SK-N-SH (cell line): ENCODE results near the gene FHOD3. TPM values are rescaled to one million over a fixed set of nuclear protein-coding genes. Genes with fewer than 3 reads are reported as not detected.

Experiments used
- CTCF ChIA-PET: fragments of 300-600, 350-600 bp; formaldehyde crosslinking; extraction: SDS; loops from one replicate; lab custom pipeline; 2021; lab: Yijun Ruan, JAX
- POLR2A ChIA-PET: fragments of 350-600 bp; sonication (Branson Sonifier 250); formaldehyde crosslinking; extraction: SDS; loops from one replicate; lab custom pipeline; 2020; ENCODE audit warnings: antibody characterized with exemption, inconsistent platforms; lab: Yijun Ruan, JAX
- DNase-seq: peaks from one replicate; pipeline ENCODE4 v3.0.0; 2012
- H2AFZ ChIP-seq: fragments of 200-600 bp; sonication (generic); 2 replicates; pipeline ENCODE4 v1.8.1; 2016; ENCODE audit warnings: antibody characterized with exemption, mild to moderate bottlenecking, low read depth
- H3F3A ChIP-seq: fragments of 200-600 bp; sonication (generic); replicated peaks from 2 replicates; pipeline ENCODE3; 2016; ENCODE audit warnings: antibody characterized with exemption, mild to moderate bottlenecking; ENCODE audit not compliant: insufficient read depth
- H3K27ac ChIP-seq, 2 experiments: fragments of 200-500 bp in 1 of 2; fragments of 200-600 bp in 1 of 2; sonication (Bioruptor generic) in 1 of 2; sonication (generic), shearing (Covaris generic) in 1 of 2; 2 replicates each; pipeline versions ENCODE4 v1.5.1 to v1.6.1; 2014 to 2016; ENCODE audit warnings: low read depth in 2 of 2, inconsistent platforms in 1 of 2, low read length in 1 of 2, mild to moderate bottlenecking in 1 of 2, mixed read lengths in 1 of 2
- H3K27me3 ChIP-seq: fragments of 200-600 bp; sonication (generic), shearing (Covaris generic); 2 replicates; pipeline ENCODE4 v1.6.1; 2016; ENCODE audit warnings: mixed run types; ENCODE audit not compliant: insufficient read depth
- H3K36me3 ChIP-seq, 2 experiments: fragments of 200-500 bp in 1 of 2; fragments of 200-600 bp in 1 of 2; sonication (Bioruptor generic) in 1 of 2; sonication (generic) in 1 of 2; replicated peaks in 1 of 2; 2 replicates each; pipeline versions ENCODE3 to v1.5.1; 2014 to 2016; ENCODE audit warnings: low read length in 1 of 2, mild to moderate bottlenecking in 1 of 2; ENCODE audit not compliant: insufficient read depth in 2 of 2, control insufficient read depth in 1 of 2
- H3K4me1 ChIP-seq, 2 experiments: fragments of 200-500 bp in 1 of 2; fragments of 200-600 bp in 1 of 2; sonication (Bioruptor generic) in 1 of 2; sonication (generic), shearing (Covaris generic) in 1 of 2; 2 replicates each; pipeline versions ENCODE4 v1.5.1 to v1.6.1; 2014 to 2016; ENCODE audit warnings: low read depth in 1 of 2, low read length in 1 of 2, mixed run types in 1 of 2; ENCODE audit not compliant: insufficient read depth in 2 of 2, control insufficient read depth in 1 of 2
- H3K4me2 ChIP-seq: fragments of 200-600 bp; sonication (generic), shearing (Covaris generic); 2 replicates; pipeline ENCODE4 v1.6.1; 2017; ENCODE audit warnings: mixed run types
- H3K4me3 ChIP-seq, 2 experiments: fragments of 200-500 bp in 1 of 2; fragments of 200-600 bp in 1 of 2; sonication (Bioruptor generic) in 1 of 2; sonication (generic), shearing (Covaris generic) in 1 of 2; 2 replicates each; pipeline versions ENCODE4 v1.5.1 to v1.8.1; 2014 to 2016; ENCODE audit warnings: low read depth in 2 of 2, inconsistent platforms in 1 of 2, low read length in 1 of 2, mild to moderate bottlenecking in 1 of 2, mixed read lengths in 1 of 2, moderate library complexity in 1 of 2
- H3K79me2 ChIP-seq: fragments of 200-600 bp; sonication (generic); 2 replicates; pipeline ENCODE4 v1.8.1; 2017; ENCODE audit warnings: mild to moderate bottlenecking; ENCODE audit not compliant: insufficient read depth
- H3K9ac ChIP-seq: fragments of 200-600 bp; sonication (generic); 2 replicates; pipeline ENCODE4 v1.6.1; 2017; ENCODE audit warnings: mixed run types
- H3K9me2 ChIP-seq: fragments of 200-600 bp; sonication (generic); 2 replicates; pipeline ENCODE4 v1.6.1; 2017; ENCODE audit warnings: mixed run types
- H3K9me3 ChIP-seq: fragments of 200-600 bp; sonication (generic); 2 replicates; pipeline ENCODE4 v1.6.1; 2017; ENCODE audit warnings: mixed run types, mild to moderate bottlenecking, moderate library complexity
- H4K20me1 ChIP-seq: fragments of 200-600 bp; sonication (generic); 2 replicates; pipeline ENCODE4 v1.6.1; 2017; ENCODE audit warnings: mild to moderate bottlenecking, mixed run types; ENCODE audit not compliant: insufficient read depth
- CHD2 ChIP-seq: fragments of 150-350 bp; IDR thresholded peaks from 2 replicates; pipeline ENCODE4 v1.6.1; 2018; ENCODE audit warnings: low read length; ENCODE audit not compliant: partially characterized antibody
- ELF1 ChIP-seq: IDR thresholded peaks from 2 replicates; pipeline ENCODE4 v1.4.0; 2012
- EP300 ChIP-seq, 2 experiments: IDR thresholded peaks; 2 replicates each; pipeline versions ENCODE4 v1.4.0 to v1.6.1; 2012; ENCODE audit warnings: borderline replicate concordance in 1 of 2, low read depth in 1 of 2, low read length in 1 of 2
- FOSL2 ChIP-seq: IDR thresholded peaks from 2 replicates; pipeline ENCODE4 v1.4.0; 2012; ENCODE audit warnings: low read depth, mild to moderate bottlenecking, moderate library complexity, borderline replicate concordance
- IRF3 ChIP-seq: fragments of 150-350 bp; IDR thresholded peaks from 2 replicates; pipeline ENCODE4 v1.6.1; 2016; ENCODE audit warnings: mild to moderate bottlenecking, low read depth, low read length
- JUND ChIP-seq: IDR thresholded peaks from 2 replicates; pipeline ENCODE4 v1.4.0; 2012
- MEF2A ChIP-seq: IDR thresholded peaks from 2 replicates; pipeline ENCODE4 v1.4.0; 2012; ENCODE audit warnings: low read depth, borderline replicate concordance
- NFIC ChIP-seq: IDR thresholded peaks from 2 replicates; pipeline ENCODE4 v1.4.0; 2012; ENCODE audit warnings: borderline replicate concordance
- NRF1 ChIP-seq: IDR thresholded peaks from 2 replicates; pipeline ENCODE4 v1.6.1; 2012; ENCODE audit warnings: low read depth, mild to moderate bottlenecking, low read length
- SIN3A ChIP-seq: IDR thresholded peaks from 2 replicates; pipeline ENCODE4 v1.6.1; 2012; ENCODE audit warnings: low read depth, mild to moderate bottlenecking, low read length, moderate library complexity, borderline replicate concordance
- USF1 ChIP-seq: IDR thresholded peaks from 2 replicates; pipeline ENCODE4 v1.4.0; 2012; ENCODE audit warnings: low read depth, borderline replicate concordance
- ZBTB33 ChIP-seq: IDR thresholded peaks from 2 replicates; pipeline ENCODE4 v1.4.0; 2012; ENCODE audit warnings: low read depth, borderline replicate concordance
- WGBS: methylation state at CpG from one replicate; pipeline ENCODE4 v1.1.6; 2017; ENCODE audit warnings: low lambda C conversion rate; 5-methylcytosine and 5-hydroxymethylcytosine counted together
- polyA plus RNA-seq, 3 experiments: library from polyadenylated mRNA; depleted of rRNA; stranded (reverse); fragments of >200 nt; gene quantifications; 2 replicates each; pipeline ENCODE4 v1.2.3, GENCODE V29; 2012

The FHOD3 gene
- polyA plus RNA-seq, 1 of the 3 experiments (the other 2 are of a cell fraction), result 10.9 TPM

GRCh38 chr18:36589857-36590543 lies 292.5 kb downstream of the FHOD3 start:
- no peaks in the 10 kb centered on the region for H3K9me3 ChIP-seq
- ChIA-PET CTCF (interaction anchor here (1.5 to 1.6 kb wide), 2 partner anchors 11 to 18 kb away, joined by 4 to 5 read pairs; no protein-coding TSS in a partner anchor), POLR2A (no interaction called here)
- no peak for DNase-seq
- no peaks in the 10 kb centered on the region for H3K79me2 ChIP-seq
- no peaks in the 10 kb centered on the region for H3K9me2 ChIP-seq
- no peaks in the 10 kb centered on the region for H3K27me3 ChIP-seq
- no peak overlapping the region; a peak in 1 of 4 replicates for H3K27ac ChIP-seq
- no peaks in the 10 kb centered on the region; a peak in 1 of 4 replicates for H3K4me1 ChIP-seq
- H3K4me3 ChIP-seq, result no peak overlapping the region
- no peak overlapping the region for H3K4me2 ChIP-seq
- no peak for TF ChIP-seq EP300 (IDR thresholded peaks at IDR 0.05; ENCODE audit: borderline replicate concordance in 1 of 2, low read depth in 1 of 2, low read length in 1 of 2)
- TF ChIP-seq USF1, result no peak
- TF ChIP-seq NRF1, result no peak
- TF ChIP-seq SIN3A, result no peak
- TF ChIP-seq ELF1, result no peak
- TF ChIP-seq CHD2, result no peak
- peak; percentile 39; the same call in 1 of the 2 replicates for TF ChIP-seq JUND
- no peak for TF ChIP-seq MEF2A
- TF ChIP-seq FOSL2, result peak; percentile 41; the same call in 1 of the 2 replicates
- TF ChIP-seq IRF3, result no peak
- no peak for TF ChIP-seq ZBTB33
- TF ChIP-seq NFIC, result no peak
- TF ChIP-seq, all 33 proteins: peak for 2
- no peaks in the 10 kb centered on the region for H4K20me1 ChIP-seq
- no peaks in the 10 kb centered on the region for H3F3A ChIP-seq
- H3K9ac ChIP-seq, result no peak overlapping the region
- no peaks in the 10 kb centered on the region for H3K36me3 ChIP-seq
- WGBS, result 82% methylated on average over 10 of the region's 10 CpGs
- H2AFZ ChIP-seq, result no peak overlapping the region
